ENCODE measurements around the gene ATF4. TPM values are rescaled to one million over a fixed set of nuclear protein-coding genes. Genes with fewer than 3 reads are reported as not detected.

ATF4 gene
- total RNA-seq, 1 experiment from 2014 or later: 372 TPM

- H3K9me3 Mint-ChIP-seq (ENCODE audit: low read depth, unreplicated experiment): no peaks in the 10 kb centered on the region
- intact Hi-C loops (cut with micrococcal nuclease; ENCODE audit: unreplicated experiment): loop anchor here (10.0 kb wide), 1 partner anchor 212 kb away; the partner anchor contains the start of gene RPL3
- TF ChIP-seq CTCF (IDR thresholded peaks at IDR 0.05; ENCODE audit: unreplicated experiment): no peak
- H3K4me1 Mint-ChIP-seq (ENCODE audit: low read depth, unreplicated experiment): peaks cover 70% of the 10 kb centered on the region
- no TSS peak for BruUV-seq (replicated peaks)
- no peaks in the 10 kb centered on the region for H3K27me3 Mint-ChIP-seq (ENCODE audit: unreplicated experiment)
- no peak overlapping the region for H3K4me3 Mint-ChIP-seq (ENCODE audit: low read depth, unreplicated experiment)
- DNase-seq: no peak
- H3K27ac Mint-ChIP-seq (ENCODE audit: unreplicated experiment): no peak overlapping the region
- CTCF ChIA-PET: interaction anchor here (0.6 kb wide), 1 partner anchor 738 kb away, joined by 4 read pairs; no protein-coding TSS in a partner anchor
- peaks cover 94% of the 10 kb centered on the region for H3K36me3 Mint-ChIP-seq (ENCODE audit: insufficient read depth, unreplicated experiment)
These were observed 6.4 kb downstream of the ATF4 start for GRCh38 chr22:39526736-39527171.

GRCh38 chr22:39527481-39527961 lies 7.2 kb downstream of the ATF4 start:
- H3K4me1 Mint-ChIP-seq (ENCODE audit: low read depth, unreplicated experiment): peaks cover 67% of the 10 kb centered on the region
- no peak overlapping the region for H3K4me3 Mint-ChIP-seq (ENCODE audit: low read depth, unreplicated experiment)
- H3K27ac Mint-ChIP-seq (ENCODE audit: unreplicated experiment): peak overlapping the region; percentile 67
- no peaks in the 10 kb centered on the region for H3K9me3 Mint-ChIP-seq (ENCODE audit: low read depth, unreplicated experiment)
- no peaks in the 10 kb centered on the region for H3K27me3 Mint-ChIP-seq (ENCODE audit: unreplicated experiment)
- peaks cover 94% of the 10 kb centered on the region for H3K36me3 Mint-ChIP-seq (ENCODE audit: insufficient read depth, unreplicated experiment)
- TF ChIP-seq CTCF (IDR thresholded peaks at IDR 0.05; ENCODE audit: unreplicated experiment): no peak
- BruUV-seq (replicated peaks): no TSS peak
- DNase-seq: peak; percentile 30
- CTCF ChIA-PET: no interaction called here
- intact Hi-C loops (cut with micrococcal nuclease; ENCODE audit: unreplicated experiment): loop anchor here (10.0 kb wide), 1 partner anchor 213 kb away; the partner anchor contains the start of gene RPL3

- intact Hi-C loops (cut with micrococcal nuclease; ENCODE audit: unreplicated experiment): loop anchor here (10.0 kb wide), 1 partner anchor 213 kb away; the partner anchor contains the start of gene RPL3
- Mint-ChIP-seq H3K27me3 (ENCODE audit: unreplicated experiment) (no peaks in the 10 kb centered on the region), H3K9me3 (ENCODE audit: low read depth, unreplicated experiment) (no peaks in the 10 kb centered on the region), H3K4me1 (ENCODE audit: low read depth, unreplicated experiment) (peaks cover 65% of the 10 kb centered on the region), H3K27ac (ENCODE audit: unreplicated experiment) (peak overlapping the region; percentile 4), H3K4me3 (ENCODE audit: low read depth, unreplicated experiment) (no peak overlapping the region), H3K36me3 (ENCODE audit: insufficient read depth, unreplicated experiment) (peaks cover 93% of the 10 kb centered on the region)
- no peak for TF ChIP-seq CTCF (IDR thresholded peaks at IDR 0.05; ENCODE audit: unreplicated experiment)
- no peak for DNase-seq
- CTCF ChIA-PET: interaction anchor here (0.7 to 2.1 kb wide), 8 partner anchors 8 to 509 kb away, joined by 3 to 16 read pairs (median 8); partner anchors contain the start of genes ATF4, RPL3 and TAB1
- BruUV-seq (replicated peaks): no TSS peak
These were observed 7.8 kb downstream of the ATF4 start for GRCh38 chr22:39528080-39528661.

GRCh38 chr22:39528681-39529486 lies 8.5 kb downstream of the ATF4 start:
- Mint-ChIP-seq H3K27me3 (ENCODE audit: unreplicated experiment) (no peaks in the 10 kb centered on the region), H3K4me3 (ENCODE audit: low read depth, unreplicated experiment) (peak overlapping the region; percentile 98), H3K4me1 (ENCODE audit: low read depth, unreplicated experiment) (peaks cover 65% of the 10 kb centered on the region), H3K27ac (ENCODE audit: unreplicated experiment) (peak overlapping the region; percentile 4), H3K36me3 (ENCODE audit: insufficient read depth, unreplicated experiment) (peaks cover 86% of the 10 kb centered on the region), H3K9me3 (ENCODE audit: low read depth, unreplicated experiment) (no peaks in the 10 kb centered on the region)
- peak; percentile 92 for DNase-seq
- BruUV-seq (replicated peaks): no TSS peak
- CTCF ChIA-PET: interaction anchor here (0.7 to 2.1 kb wide), 19 partner anchors 9 to 508 kb away, joined by 3 to 16 read pairs (median 4); partner anchors contain the start of genes ATF4, MIEF1, RPL3 and TAB1
- intact Hi-C loops (cut with micrococcal nuclease; ENCODE audit: unreplicated experiment): loop anchor here (10.0 kb wide), 1 partner anchor 214 kb away; the partner anchor contains the start of gene RPL3
- peak; percentile 97 for TF ChIP-seq CTCF (IDR thresholded peaks at IDR 0.05; ENCODE audit: unreplicated experiment)

Data from Calu3 (cell line).